SU-DHL-6 (cell line): ENCODE data around the gene SLC16A10.

Experiments used
- EZH2phosphoT487 ChIP-seq: fragments of 200-600 bp; sonication (generic), shearing (Covaris generic); conservative IDR thresholded peaks from 2 replicates; pipeline ENCODE4 v1.6.1; 2018; ENCODE audit warnings: mild to moderate bottlenecking, antibody characterized with exemption, low read length, moderate library complexity, mixed read lengths
- TF ChIP-seq, protein P1 (sequence below): fragments of 200-600 bp; sonication (generic); IDR thresholded peaks from one replicate; pipeline ENCODE4 v1.5.1; 2017; ENCODE audit warnings: antibody characterized with exemption, mild to moderate bottlenecking, low read length, moderate library complexity; ENCODE audit not compliant: insufficient read depth, poor library complexity, severe bottlenecking

DNA sequence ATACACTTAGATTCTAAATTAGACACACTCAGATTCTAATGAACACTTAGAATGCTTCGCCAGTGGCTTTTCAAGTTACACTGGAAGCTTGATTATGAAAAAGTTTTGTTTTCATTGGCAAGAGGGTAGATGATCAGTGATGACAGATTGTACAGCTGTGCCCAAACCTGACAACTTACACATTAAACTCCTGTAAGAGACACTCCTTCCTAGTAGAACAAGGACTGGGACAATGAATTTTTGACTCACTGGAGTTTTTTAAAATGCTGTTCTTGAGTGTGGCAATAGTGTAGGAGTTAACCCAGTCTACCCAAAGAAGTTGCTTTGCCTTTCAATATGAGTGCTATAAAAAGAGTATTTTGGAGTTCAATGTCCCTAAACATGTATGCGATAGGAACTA lies 140.8 kb downstream of the SLC16A10 start:
- TF ChIP-seq, protein P1, sequence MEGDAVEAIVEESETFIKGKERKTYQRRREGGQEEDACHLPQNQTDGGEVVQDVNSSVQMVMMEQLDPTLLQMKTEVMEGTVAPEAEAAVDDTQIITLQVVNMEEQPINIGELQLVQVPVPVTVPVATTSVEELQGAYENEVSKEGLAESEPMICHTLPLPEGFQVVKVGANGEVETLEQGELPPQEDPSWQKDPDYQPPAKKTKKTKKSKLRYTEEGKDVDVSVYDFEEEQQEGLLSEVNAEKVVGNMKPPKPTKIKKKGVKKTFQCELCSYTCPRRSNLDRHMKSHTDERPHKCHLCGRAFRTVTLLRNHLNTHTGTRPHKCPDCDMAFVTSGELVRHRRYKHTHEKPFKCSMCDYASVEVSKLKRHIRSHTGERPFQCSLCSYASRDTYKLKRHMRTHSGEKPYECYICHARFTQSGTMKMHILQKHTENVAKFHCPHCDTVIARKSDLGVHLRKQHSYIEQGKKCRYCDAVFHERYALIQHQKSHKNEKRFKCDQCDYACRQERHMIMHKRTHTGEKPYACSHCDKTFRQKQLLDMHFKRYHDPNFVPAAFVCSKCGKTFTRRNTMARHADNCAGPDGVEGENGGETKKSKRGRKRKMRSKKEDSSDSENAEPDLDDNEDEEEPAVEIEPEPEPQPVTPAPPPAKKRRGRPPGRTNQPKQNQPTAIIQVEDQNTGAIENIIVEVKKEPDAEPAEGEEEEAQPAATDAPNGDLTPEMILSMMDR = no peak
- TF ChIP-seq EZH2phosphoT487 = no peak
